GM19468 (cell line): ENCODE data around the gene HDAC3.
"Not testable (repeated sequence)": the region's sequence is repeated elsewhere in the genome, so short reads cannot be mapped to it uniquely, and the experiment has no call there.

Experiments
- ATAC-seq: cut with Tn5 transposase; IDR thresholded peaks from one replicate; pipeline ENCODE4 v1.9.1; 2021; ENCODE audit warnings: mild to moderate bottlenecking, moderate library complexity, moderate number of reproducible peaks; ENCODE audit not compliant: unreplicated experiment; ENCODE audit errors: extremely low read depth

The HDAC3 gene

GRCh38 chr5:141637123-141637766, 596 bp upstream of the HDAC3 start:
- ATAC-seq, result no peak

DNA sequence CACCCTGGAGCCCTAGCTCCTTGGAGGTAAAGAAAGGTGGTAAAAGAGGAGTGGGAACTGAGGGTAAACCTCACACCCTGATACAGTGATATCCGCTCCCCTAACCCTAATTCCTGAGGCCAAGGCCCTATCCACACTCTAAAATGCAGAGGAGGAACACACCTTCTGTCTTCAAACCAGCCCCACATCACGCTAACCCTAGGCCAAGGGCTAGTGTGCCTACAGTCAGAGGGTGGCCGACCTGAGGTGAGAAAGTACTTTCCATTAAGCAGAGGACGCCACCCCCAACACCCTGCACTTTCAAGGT, 590 bp downstream of the HDAC3 start:
- no peak for ATAC-seq

- ATAC-seq, result no peak
These were observed 1.0 kb downstream of the HDAC3 start for GRCh38 chr5:141635646-141636045.

- no peak for ATAC-seq
These were observed 1.9 kb downstream of the HDAC3 start for GRCh38 chr5:141634720-141635119.

DNA sequence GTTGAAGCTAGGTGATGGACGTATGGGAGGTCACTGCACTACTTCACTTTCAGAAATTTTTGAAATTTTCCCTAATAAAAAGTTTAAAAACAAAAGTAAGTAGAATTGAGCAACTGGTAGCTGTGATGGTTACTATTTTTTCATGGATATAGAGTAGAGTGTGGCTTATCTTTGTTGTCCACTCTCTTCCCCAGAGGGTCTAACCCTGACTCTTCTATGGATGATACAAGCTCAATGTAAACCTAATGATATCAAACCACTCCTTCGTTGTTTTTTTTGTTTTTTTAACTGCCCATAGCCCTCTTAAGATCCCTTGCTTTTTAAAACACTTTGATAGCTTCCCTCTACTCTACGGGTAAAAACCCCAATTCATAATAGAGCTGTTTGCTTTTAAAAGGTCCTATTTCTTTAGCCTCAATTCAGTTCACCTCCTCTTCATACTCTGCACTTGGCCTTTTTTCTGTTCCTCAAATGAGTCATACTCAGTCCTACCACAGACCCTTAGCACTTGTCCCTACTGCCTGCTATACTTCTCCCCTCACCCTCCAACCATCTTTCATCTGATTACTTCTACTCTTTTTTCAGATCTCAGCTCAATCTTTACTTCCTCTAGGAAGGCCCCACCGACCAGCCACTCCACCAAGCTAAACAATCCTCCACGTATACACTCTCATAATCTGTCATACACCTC, 2.6 kb downstream of the HDAC3 start:
- peak; percentile 66 for ATAC-seq

DNA sequence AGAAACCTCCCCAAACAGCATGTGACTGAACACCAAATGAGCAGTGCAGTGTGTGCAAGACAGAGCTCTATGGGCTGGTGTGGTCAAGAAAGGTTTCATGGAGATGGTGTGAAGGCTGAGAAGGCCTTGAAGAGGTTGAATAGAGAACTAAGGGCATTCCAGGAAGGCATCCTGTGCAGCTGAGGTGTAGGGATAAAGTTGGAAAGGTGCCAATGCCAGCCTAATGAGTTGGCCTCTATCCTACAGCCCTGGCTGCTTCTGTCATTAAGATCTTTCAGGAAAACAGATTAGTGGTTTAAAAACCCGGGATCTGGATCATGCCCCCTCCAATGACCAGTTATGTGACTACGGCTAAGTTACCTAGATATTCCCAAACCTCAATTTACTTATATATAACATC, 4.0 kb downstream of the HDAC3 start:
- ATAC-seq, result no peak

DNA sequence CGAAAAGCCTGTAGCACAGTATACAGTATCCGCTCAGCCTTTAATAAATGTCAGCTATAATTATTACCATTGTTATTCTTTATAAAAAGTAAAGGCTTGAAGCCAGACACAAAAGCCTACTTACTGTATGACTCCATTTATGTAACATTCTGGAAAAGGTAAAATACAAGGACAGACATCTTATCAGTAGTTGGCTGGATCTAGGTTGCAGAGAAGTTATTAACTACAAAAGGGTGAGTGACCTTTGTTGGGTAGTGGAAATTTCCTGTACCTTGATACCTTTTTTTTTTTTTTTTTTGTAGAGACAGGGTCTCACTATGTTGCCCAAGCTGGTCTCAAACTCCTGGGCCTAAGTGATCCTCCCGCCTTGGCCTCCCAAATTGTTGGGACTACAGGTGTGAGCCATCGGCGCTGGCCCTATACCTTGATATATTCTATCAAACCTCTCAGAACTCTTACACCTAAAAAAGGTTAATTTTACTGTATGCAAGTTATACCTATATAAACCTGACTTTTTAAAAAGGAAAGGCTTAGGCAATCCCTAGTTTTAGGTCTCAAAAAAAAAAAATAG, 6.0 kb downstream of the HDAC3 start:
- ATAC-seq, result no peak

GRCh38 chr5:141628175-141628788, 8.4 kb downstream of the HDAC3 start:
- ATAC-seq, result no peak

DNA sequence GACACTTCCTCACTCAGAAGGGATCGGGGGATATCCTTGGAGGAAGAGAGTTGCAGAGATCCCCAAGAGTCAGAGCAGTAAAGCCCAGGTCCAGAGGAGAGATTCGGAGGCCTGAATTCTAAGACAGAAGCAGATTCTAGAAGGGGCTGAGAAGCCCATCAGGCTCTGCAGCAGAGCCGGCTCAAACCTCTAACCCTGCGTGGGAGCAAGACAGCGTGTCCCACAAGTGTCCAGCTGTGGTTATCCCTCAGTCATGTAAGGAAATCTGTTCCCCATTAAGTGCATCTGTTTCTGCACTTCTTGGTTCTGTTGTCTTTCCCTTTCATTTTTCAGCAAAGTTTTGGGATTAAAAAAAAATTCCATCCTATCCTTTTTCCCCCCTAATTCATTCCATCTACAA, 13.0 kb downstream of the HDAC3 start:
- no peak for ATAC-seq

- peak; percentile 12 for ATAC-seq
These were observed 13.5 kb downstream of the HDAC3 start for GRCh38 chr5:141623186-141623585.

DNA sequence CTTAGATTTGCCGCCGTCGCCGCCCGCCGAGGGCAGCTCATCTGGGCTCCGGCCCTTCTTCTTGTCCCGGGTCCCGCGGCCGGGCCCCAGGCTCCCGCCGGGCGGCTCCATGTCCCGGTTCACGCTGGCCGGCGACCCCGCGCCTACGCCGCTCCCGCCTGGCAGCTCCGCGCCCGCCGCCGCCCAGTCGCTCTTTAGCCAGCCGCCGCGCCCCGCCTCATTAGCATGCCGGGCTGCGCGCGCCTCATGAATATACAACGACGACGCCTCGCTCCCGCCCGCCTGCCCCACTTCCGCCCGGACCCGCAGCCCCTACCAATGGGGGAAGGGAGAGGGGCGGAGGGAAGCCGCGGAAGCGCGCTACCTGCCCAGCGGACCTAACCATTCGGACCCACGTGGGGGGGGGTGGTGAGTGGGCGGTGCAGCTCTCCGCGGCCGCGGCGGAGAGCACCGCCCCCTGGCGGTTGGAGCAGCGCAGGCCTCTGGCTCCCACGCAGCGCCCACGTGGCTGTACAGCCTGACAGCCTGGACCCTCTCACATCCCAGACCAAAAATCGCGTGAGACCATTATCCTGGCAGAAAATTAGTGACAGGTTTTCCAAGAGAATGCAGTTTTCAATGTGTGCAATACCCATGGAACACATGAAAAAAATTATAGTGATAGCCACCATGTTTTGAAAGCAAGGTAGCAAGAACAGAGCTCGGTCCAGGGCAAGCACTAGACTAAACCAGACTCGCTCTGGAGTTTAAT, 17.7 kb downstream of the HDAC3 start, which contains the start of gene DIAPH1:
Gene DIAPH1 (minus strand): TSS at position 197 of the 751 bp plus-strand sequence. CDS start 86 bp downstream, at position 111.
- ATAC-seq, result peak; percentile 72

DNA sequence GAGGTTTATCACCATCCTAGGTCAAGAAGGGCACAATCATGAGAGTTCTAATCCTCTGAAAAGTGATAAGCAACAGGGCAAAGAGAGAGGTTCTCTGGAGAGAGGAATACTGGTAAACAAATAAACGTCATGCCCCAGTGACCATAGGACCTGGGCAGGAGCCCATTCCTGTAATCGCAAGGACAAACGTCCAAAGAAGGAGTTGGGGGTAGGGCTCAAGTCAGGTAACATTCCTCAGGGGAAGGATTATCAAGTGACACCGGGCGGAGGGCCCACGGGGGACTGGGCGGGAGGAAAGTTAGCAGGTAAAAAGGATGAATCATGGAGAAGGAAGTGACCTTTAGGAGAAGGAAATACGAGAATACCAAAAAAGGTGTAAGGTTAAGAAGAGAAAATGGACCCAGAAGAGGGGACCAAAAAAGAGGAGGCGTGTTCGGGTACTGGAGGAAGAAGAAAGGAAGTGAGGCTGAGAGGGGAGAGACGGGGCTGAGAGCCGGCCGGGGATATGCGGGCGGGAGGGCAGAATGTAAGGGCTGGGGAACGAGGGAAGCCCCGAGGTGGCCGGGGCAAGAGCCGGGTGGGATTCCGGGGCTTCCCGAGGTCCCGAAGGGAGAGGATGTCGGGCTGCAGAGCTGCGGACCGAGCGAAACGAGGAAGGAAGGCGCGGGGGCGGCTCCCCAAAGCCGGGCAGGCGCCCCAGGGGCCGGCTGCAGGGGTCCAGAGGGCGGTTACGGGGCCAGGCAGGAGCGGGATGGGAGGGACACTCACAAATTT, 18.4 kb downstream of the HDAC3 start:
- peak; percentile 8 for ATAC-seq

GRCh38 chr5:141617682-141618029, 19.0 kb downstream of the HDAC3 start:
- ATAC-seq, result no peak

DNA sequence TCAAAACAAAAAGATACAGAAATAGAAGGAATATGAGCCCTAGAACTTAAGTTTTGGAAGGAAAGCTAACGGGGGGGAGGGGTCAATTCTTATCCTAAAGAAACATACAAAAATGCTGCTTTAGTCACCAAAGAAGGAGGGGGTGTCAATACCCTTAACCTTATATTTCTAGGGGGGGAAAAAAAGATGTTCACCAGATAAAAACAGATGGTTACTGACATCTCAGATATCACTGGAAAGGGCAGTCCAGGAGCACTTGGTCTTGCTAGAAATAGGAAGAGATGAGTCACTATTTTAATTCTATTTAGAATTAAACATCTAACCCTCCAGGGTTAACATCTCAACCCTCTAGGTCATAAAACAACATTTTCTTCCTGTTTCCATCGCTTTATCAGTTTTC, 19.5 kb downstream of the HDAC3 start:
- ATAC-seq, result no peak

DNA sequence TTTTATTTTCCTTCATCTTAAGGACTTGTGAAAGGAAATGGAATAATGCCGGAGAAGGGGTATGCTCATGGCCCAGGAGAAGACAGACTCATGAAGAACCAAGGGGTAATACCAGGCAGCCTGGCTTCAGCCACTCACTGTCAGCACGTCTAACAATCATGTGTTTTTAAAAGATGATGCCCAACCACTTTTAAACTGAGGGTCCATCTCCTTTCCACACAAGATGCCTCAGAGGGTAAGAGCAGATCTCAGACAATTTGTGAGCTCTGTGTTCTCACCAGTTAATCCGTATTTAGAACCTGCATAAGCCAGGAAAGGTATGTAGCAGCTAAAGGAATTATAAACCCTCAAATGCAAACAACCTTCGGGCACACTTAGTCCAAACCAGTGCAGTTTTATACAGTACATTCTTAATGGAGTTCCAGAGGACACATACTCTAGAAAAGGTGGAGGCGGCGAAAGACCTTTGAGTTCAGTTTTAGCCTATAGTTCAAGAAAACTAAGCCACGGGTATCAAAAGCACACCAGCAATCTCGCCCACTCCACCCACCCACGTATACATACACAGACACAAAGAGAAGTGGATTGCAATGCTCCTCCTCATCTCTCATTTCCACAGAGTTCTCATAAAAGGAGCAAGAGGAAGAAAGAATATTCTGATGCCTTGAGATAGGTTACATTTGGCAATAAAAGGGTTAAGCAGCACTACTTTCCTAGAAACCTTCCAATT, 20.5 kb downstream of the HDAC3 start:
- no peak for ATAC-seq

- no peak for ATAC-seq
These were observed 23.3 kb downstream of the HDAC3 start for GRCh38 chr5:141613344-141613743.

DNA sequence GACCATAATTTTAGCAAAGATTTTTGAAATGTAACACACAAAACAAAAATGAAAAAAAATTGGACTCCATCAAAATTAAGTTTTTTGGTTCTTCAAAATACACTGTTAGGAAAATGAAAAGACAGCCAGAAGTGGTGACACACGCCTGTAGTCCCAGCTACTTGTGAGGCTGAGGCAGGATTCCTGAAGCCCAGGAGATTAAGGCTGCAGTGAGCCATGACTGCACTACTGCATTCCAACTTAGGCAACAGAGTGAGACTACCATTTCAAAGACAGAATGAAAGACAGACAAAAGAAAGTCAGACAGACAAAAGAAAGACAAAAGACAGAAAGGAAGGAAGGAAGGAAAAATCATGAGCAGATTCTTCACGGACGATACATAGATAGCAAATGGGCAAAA, 25.4 kb downstream of the HDAC3 start:
- ATAC-seq, result no peak

GRCh38 chr5:141609921-141610320, 26.7 kb downstream of the HDAC3 start:
- ATAC-seq, result not testable (repeated sequence)

DNA sequence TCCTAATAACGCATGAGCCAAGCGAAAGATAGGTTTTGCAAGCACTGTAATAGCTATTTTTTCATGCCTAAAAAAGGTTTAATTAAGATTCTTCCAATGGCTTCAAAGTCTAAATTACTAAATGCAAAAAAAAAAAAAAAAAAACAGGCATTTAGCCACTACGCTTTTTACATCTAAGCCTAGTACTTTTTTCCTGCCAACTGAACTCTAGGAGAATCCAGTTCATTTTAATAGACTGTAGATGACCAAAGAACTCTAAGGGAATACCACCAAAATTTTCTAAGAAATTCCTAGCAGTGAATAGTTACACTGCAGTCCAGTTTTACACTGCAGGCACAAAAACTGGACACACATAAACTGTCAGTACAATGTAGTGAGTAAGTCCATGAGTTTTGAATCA, 27.6 kb downstream of the HDAC3 start:
- ATAC-seq, result no peak
